Muscle layer of duodenum (tissue), 2 donors: ENCODE data around the gene ZNF576.
"Not testable (repeated sequence)": the region's sequence is repeated elsewhere in the genome, so short reads cannot be mapped to it uniquely, and the experiment has no call there.

Experiments
- H3K27ac ChIP-seq: one replicate; pipeline ENCODE4 v1.7.0; 2013; ENCODE audit warnings: mild to moderate bottlenecking, low read length
- H3K27me3 ChIP-seq: one replicate; pipeline ENCODE4 v1.7.0; 2013; ENCODE audit warnings: low read depth, mild to moderate bottlenecking, control low read depth, low read length
- H3K36me3 ChIP-seq, 2 donors: one replicate each; pipeline ENCODE4 v1.7.0; 2013; ENCODE audit warnings: low read length in 2 of 2, control low read depth in 1 of 2, mild to moderate bottlenecking in 1 of 2; ENCODE audit not compliant: insufficient read depth in 2 of 2, control insufficient read depth in 1 of 2
- H3K4me1 ChIP-seq, 2 donors: one replicate each; pipeline ENCODE4 v1.7.0; 2013; ENCODE audit warnings: low read length in 2 of 2, mild to moderate bottlenecking in 2 of 2, control low read depth in 1 of 2, moderate library complexity in 1 of 2; ENCODE audit not compliant: insufficient read depth in 2 of 2, control insufficient read depth in 1 of 2
- H3K4me3 ChIP-seq, 2 donors: one replicate each; pipeline ENCODE4 v1.7.0; 2013; ENCODE audit warnings: low read length in 2 of 2, low read depth in 1 of 2, mild to moderate bottlenecking in 1 of 2
- H3K9me3 ChIP-seq, 2 donors: one replicate each; pipeline ENCODE4 v1.7.0; 2013; ENCODE audit warnings: low read length in 2 of 2, control low read depth in 1 of 2, mild to moderate bottlenecking in 1 of 2; ENCODE audit not compliant: control insufficient read depth in 1 of 2
- donor health status: healthy.

ZNF576 gene

DNA sequence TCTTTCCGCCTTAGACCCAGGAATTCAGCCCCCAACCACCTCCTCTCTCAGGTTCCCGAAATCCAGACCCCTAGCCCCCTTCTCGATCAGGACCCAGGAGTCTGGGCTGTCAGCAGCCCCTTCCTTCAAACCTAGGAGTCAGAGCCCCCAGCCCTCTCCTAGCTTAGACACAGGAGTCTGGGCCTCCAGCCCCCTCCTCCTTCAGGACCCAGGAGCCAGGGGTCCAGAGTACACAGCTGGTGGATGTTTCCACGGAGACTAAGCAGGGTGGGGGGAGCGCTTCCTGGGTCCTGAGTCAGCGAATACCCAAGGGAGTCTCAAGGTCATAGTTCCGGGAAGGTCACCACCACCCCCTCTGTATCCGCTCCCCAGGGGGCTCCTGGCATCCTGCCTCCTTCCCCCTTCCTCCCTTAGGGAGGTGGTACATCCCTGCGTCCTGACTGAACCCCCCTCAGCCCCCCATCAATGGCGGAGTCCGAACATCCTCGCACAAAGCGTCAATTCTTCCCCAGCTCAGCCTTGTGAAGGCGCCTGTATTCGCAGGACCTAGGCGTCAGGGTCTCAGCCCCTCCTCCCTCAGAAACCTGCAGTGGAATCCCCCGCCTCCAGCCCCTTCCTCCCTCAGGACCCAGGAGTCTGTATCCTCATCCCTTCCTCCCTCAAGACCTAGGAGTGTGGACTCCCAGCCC is 38.6 kb downstream of the ZNF576 start:
- H3K4me1 ChIP-seq, result peaks cover 0 to 11% of the 10 kb centered on the region in 2 donors
- H3K27me3 ChIP-seq, result peaks cover 4% of the 10 kb centered on the region
- peak overlapping the region; percentile 25 to 33 for H3K4me3 ChIP-seq
- peak overlapping the region; percentile 51 for H3K27ac ChIP-seq
- no peaks in the 10 kb centered on the region for H3K36me3 ChIP-seq
- no peaks in the 10 kb centered on the region for H3K9me3 ChIP-seq

- H3K36me3 ChIP-seq, H3K9me3 ChIP-seq, H3K27me3 ChIP-seq: not testable (repeated sequence)
- Histone ChIP-seq H3K27ac (peak overlapping the region; percentile 51), H3K4me1 (peaks cover 0 to 17% of the 10 kb centered on the region in 2 donors), H3K4me3 (peak overlapping the region; percentile 25 to 33)
Measured at GRCh38 chr19:43635561-43635940, 39.2 kb downstream of the ZNF576 start.

- H3K4me3 ChIP-seq, result no peak overlapping the region
- no peaks in the 10 kb centered on the region for H3K9me3 ChIP-seq
- peaks cover 0 to 19% of the 10 kb centered on the region in 2 donors for H3K4me1 ChIP-seq
- H3K27ac ChIP-seq, result peak overlapping the region; percentile 51
- H3K36me3 ChIP-seq, result no peaks in the 10 kb centered on the region
- peaks cover 10% of the 10 kb centered on the region for H3K27me3 ChIP-seq
Measured at GRCh38 chr19:43636121-43636683, 39.8 kb downstream of the ZNF576 start.

GRCh38 chr19:43638214-43638994 is 42.0 kb downstream of the ZNF576 start:
- Histone ChIP-seq H3K4me1 (peaks cover 0 to 19% of the 10 kb centered on the region in 2 donors), H3K4me3 (peak overlapping the region; percentile 47 to 56), H3K36me3 (no peaks in the 10 kb centered on the region), H3K9me3 (no peaks in the 10 kb centered on the region), H3K27me3 (peaks cover 10% of the 10 kb centered on the region), H3K27ac (no peak overlapping the region)

DNA sequence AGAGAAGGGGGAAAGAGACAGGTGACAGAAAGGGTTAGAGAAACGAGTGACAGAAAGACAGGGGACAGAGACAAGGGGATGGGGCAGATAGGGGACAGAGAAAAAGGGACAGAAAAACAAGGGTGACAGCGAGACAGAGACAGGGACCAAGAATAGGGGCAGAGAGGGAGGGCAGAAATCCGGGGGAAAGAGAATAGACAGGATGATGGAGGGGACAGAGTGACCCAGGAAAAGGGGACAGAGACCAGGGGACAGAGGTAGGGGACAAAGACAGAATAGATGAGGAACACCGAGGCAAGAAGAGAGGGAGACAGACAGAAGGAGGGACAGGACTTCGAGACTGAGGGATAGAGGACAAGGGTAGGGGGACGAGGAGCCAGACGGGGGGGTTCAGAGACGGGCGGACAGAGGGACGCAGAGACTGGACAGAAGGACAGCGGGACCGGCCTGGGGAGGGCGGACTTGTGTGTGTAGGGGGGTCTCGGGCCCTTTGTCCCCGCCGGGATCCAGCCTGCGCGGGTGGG is 42.7 kb downstream of the ZNF576 start:
- Histone ChIP-seq H3K9me3 (no peaks in the 10 kb centered on the region), H3K27me3 (peaks cover 10% of the 10 kb centered on the region), H3K4me1 (peaks cover 0 to 19% of the 10 kb centered on the region in 2 donors), H3K27ac (no peak overlapping the region), H3K36me3 (no peaks in the 10 kb centered on the region), H3K4me3 (peak overlapping the region; percentile 47 to 56)

- H3K27ac ChIP-seq, result no peak within 1 kb of the TSS
- no peaks in the 10 kb centered on the region for H3K36me3 ChIP-seq
- H3K4me1 ChIP-seq, result peaks cover 0 to 19% of the 10 kb centered on the region in 2 donors
- H3K9me3 ChIP-seq, result no peaks in the 10 kb centered on the region
- peaks cover 10% of the 10 kb centered on the region for H3K27me3 ChIP-seq
- H3K4me3 ChIP-seq, result peak within 1 kb of the TSS; percentile 47 to 71
Measured at GRCh38 chr19:43639519-43640423, 43.4 kb downstream of the ZNF576 start, which contains the start of gene CADM4. TSS of gene CADM4 (minus strand) at chr19:43639850. CDS start at chr19:43639790, 60 bp downstream.

GRCh38 chr19:43640424-43640757 is 44.0 kb downstream of the ZNF576 start:
- no peaks in the 10 kb centered on the region for H3K36me3 ChIP-seq
- peak overlapping the region; percentile 30 to 71 for H3K4me3 ChIP-seq
- H3K9me3 ChIP-seq, result no peaks in the 10 kb centered on the region
- H3K27me3 ChIP-seq, result peaks cover 10% of the 10 kb centered on the region
- H3K27ac ChIP-seq, result no peak overlapping the region
- peaks cover 0 to 19% of the 10 kb centered on the region in 2 donors for H3K4me1 ChIP-seq

- peaks cover 10% of the 10 kb centered on the region for H3K27me3 ChIP-seq
- peaks cover 0 to 14% of the 10 kb centered on the region in 2 donors for H3K4me1 ChIP-seq
- H3K4me3 ChIP-seq, result no peak overlapping the region
- no peaks in the 10 kb centered on the region for H3K9me3 ChIP-seq
- peaks cover 0 to 2% of the 10 kb centered on the region in 2 donors for H3K36me3 ChIP-seq
- H3K27ac ChIP-seq, result no peak overlapping the region
Measured at GRCh38 chr19:43641333-43641732, 44.9 kb downstream of the ZNF576 start.

DNA sequence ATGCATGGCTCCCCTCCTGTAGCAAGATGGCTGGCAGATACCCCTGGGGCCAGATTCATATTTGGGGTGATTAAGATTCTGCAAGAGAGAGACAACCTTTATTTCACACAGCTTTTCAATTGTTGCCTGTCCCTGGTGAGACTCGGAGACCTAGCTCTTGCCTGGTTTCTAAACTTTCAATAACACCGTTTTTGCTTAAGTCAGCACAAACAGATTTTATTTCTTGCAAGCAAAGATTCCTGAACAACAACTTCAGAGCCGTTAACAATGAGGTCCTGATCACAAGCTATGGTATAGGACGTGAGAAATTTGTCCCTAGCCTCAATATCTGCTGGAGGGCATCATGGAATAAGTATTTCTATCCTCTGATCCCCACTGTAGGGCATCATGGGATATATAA is 46.1 kb downstream of the ZNF576 start:
- Histone ChIP-seq H3K4me1 (peaks cover 0 to 14% of the 10 kb centered on the region in 2 donors), H3K9me3 (no peaks in the 10 kb centered on the region), H3K36me3 (peaks cover 0 to 4% of the 10 kb centered on the region in 2 donors), H3K27ac (no peak overlapping the region), H3K27me3 (peaks cover 10% of the 10 kb centered on the region), H3K4me3 (no peak overlapping the region)

GRCh38 chr19:43643326-43643725 is 46.9 kb downstream of the ZNF576 start:
- Histone ChIP-seq H3K36me3 (peaks cover 0 to 9% of the 10 kb centered on the region in 2 donors), H3K9me3 (no peaks in the 10 kb centered on the region), H3K27ac (no peak overlapping the region), H3K4me3 (no peak overlapping the region), H3K4me1 (peaks cover 0 to 14% of the 10 kb centered on the region in 2 donors), H3K27me3 (peaks cover 10% of the 10 kb centered on the region)
